Ramos (cell line): Measurements from ENCODE around the gene HERC4.
"Not testable (repeated sequence)": the region's sequence is repeated elsewhere in the genome, so short reads cannot be mapped to it uniquely, and the experiment has no call there.

Source experiments
- in situ Hi-C: fragments of 300-500 bp; cut with MboI; formaldehyde crosslinking; loops from one replicate; pipeline ENCODE4 v1.14.3; 2022; ENCODE audit warnings: low sequenced_read_pairs; ENCODE audit not compliant: unreplicated experiment

HERC4 gene

GRCh38 chr10:68090586-68090985, 15.5 kb upstream of the HERC4 start:
- in situ Hi-C loops = no loop called here

DNA sequence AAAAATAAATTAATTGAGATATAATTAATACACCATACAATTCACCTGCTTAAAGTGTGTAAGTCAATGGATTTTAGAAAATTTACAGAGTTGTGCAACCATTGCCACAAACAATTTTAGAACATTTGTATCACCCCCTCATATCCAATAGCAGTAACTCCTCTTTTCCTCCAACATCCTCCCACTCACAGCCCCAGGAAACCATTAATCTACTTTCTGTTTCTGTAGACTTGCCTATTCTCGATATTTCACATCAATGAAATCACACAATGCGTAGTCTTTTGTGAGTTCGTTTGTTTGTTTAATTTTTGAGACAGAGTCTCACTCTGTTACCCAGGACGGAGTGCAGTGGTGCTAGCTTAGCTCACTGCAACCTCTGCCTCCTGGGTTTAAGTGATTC, 13.7 kb upstream of the HERC4 start:
- in situ Hi-C loops = no loop called here

- in situ Hi-C loops = no loop called here
Observed at GRCh38 chr10:68087685-68088401, 12.8 kb upstream of the HERC4 start.

- in situ Hi-C loops = no loop called here
Observed at GRCh38 chr10:68086910-68087684, 12.0 kb upstream of the HERC4 start.

GRCh38 chr10:68086011-68086410, 10.9 kb upstream of the HERC4 start:
- in situ Hi-C loops = no loop called here

GRCh38 chr10:68084469-68084868, 9.4 kb upstream of the HERC4 start:
- in situ Hi-C loops = no loop called here

DNA sequence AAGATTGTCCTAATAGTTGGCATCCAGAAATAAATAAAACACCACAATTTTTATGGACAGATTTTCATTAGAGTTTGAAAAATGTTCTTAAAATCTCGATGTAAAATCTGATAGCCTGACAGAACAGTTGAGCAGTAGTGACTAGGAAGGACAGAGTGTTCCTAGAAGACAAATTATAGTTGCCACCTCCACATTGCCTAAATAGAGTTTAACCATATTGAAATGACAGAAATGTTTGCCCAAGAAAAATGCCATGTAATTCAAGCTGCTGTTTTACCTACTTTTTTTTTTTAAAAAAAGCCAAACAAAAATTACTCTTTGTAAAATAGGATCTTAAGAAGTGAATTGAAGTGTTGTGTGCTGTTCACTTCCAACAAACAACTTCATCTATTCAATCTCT, 8.9 kb upstream of the HERC4 start:
- in situ Hi-C loops = no loop called here

- in situ Hi-C loops = no loop called here
Observed at GRCh38 chr10:68082872-68083271, 7.8 kb upstream of the HERC4 start.

- in situ Hi-C loops = no loop called here
Observed at GRCh38 chr10:68081916-68082315, 6.8 kb upstream of the HERC4 start.

DNA sequence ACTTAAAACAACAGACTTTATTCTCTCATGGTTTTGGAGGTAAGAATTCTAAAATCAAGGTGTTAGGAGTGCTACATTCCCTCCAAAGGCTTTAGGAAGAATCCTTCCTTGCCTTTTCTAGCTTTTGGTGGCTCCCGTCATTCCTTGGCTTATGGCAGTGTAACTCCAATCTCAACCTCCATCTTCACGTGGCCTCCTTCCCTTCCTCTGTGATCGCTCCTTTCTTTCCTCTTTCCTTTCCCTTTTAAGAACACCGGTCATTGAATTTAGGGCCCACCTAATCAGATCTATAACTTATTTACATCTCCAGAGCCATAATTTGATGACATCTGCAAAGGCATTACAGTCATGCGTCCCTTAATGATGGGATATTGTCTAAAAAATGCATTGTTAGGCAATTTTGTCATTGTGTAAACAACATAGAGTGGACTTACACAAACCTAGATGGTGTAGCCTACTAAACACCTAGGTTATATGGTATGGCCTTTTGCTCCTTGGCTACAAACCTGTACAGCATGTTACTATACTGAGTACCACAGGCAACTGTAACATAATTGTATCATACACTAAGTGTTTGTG, 5.9 kb upstream of the HERC4 start:
- in situ Hi-C loops = no loop called here

- in situ Hi-C loops = no loop called here
Observed at GRCh38 chr10:68079434-68079833, 4.4 kb upstream of the HERC4 start.

DNA sequence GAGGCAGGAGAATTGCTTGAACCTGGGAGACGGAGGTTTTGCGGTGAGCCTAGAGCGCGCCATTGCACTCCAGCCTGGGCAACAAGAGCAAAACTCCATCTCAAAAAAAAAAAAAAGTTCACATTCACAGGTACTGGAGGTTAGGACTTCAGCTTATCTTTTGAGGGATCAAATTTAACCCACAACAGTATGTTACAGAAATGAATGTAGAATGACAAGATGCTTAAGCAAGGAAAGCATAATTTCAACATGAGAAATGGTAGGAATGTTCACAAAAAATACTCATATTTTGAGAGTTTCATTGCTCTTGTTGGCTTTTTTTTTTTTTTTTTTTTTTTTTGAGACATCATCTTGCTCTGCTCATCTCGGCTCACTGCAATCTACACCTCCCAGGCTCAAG, 1.9 kb upstream of the HERC4 start:
- in situ Hi-C loops = no loop called here

- in situ Hi-C loops = not testable (repeated sequence)
Observed at GRCh38 chr10:68076081-68076480, 998 bp upstream of the HERC4 start.

DNA sequence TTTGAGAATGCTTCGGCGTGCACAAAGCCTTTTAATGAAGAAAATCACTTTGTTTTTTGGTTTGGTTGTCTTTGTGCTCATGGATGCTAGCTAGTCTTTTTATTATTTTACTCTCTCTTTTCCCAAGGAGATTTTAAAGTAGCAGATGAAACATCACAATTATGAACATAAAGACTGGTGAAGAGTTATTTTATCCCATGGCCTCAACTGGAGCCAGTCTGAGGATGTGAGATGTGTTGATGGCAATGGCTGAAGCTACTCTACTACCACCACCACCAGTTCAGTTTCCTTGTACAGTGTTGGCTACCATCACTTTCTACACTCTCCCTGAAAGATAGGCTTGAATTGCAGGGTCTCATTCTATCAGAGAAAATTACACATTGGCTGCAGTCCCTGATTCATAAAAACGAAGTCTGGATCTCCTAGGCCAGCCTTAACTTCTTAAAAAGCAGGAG, 494 bp upstream of the HERC4 start:
- in situ Hi-C loops = no loop called here

- in situ Hi-C loops = no loop called here
Observed at GRCh38 chr10:68074031-68074774, 880 bp downstream of the HERC4 start.

- in situ Hi-C loops = no loop called here
Observed at GRCh38 chr10:68073631-68074030, 1.5 kb downstream of the HERC4 start.

- in situ Hi-C loops = no loop called here
Observed at GRCh38 chr10:68067508-68067907, 7.6 kb downstream of the HERC4 start.

- in situ Hi-C loops = no loop called here
Observed at GRCh38 chr10:68067029-68067428, 8.1 kb downstream of the HERC4 start.

GRCh38 chr10:68053553-68053952, 21.5 kb downstream of the HERC4 start:
- in situ Hi-C loops = no loop called here

GRCh38 chr10:68052463-68052862, 22.6 kb downstream of the HERC4 start:
- in situ Hi-C loops = no loop called here
